H7 (cell line): ENCODE results near the gene CERKL. TPM values are rescaled to one million over a fixed set of nuclear protein-coding genes. Genes with fewer than 3 reads are reported as not detected.
A peak's percentile ranks its signal among the peaks of the same experiment; 100 is the strongest.

Source experiments
- DNase-seq: peaks from one replicate; pipeline ENCODE4 v3.0.0; 2012
- H3K27me3 ChIP-seq: 2 replicates; pipeline ENCODE4 v1.6.0; 2011; ENCODE audit warnings: mild to moderate bottlenecking, low read length; ENCODE audit not compliant: control insufficient read depth, insufficient read depth
- H3K36me3 ChIP-seq: replicated peaks from 2 replicates; pipeline ENCODE4 v1.5.1; 2011; ENCODE audit warnings: low read length; ENCODE audit not compliant: control insufficient read depth, insufficient read depth
- H3K4me3 ChIP-seq: 2 replicates; pipeline ENCODE4 v1.5.1; 2011; ENCODE audit warnings: low read depth, mild to moderate bottlenecking, control low read depth, low read length, moderate library complexity; ENCODE audit not compliant: insufficient read depth
- total RNA-seq: library from RNA; depleted of rRNA; stranded (reverse); fragments of >200 nt; shearing (Covaris generic); gene quantifications from 2 replicates; pipeline ENCODE4 v1.2.3, GENCODE V29; 2014

Gene CERKL
- total RNA-seq, 1 experiment from 2014 or later: 0.14 TPM

GRCh38 chr2:181682026-181682789 lies 25.3 kb upstream of the CERKL start:
- DNase-seq: peak; percentile 20
- no peak overlapping the region for H3K4me3 ChIP-seq

GRCh38 chr2:181680937-181681811 lies 24.3 kb upstream of the CERKL start:
- DNase-seq: peak; percentile 46
- peak overlapping the region; percentile 50 for H3K4me3 ChIP-seq
- H3K36me3 ChIP-seq: no peaks in the 10 kb centered on the region
- H3K27me3 ChIP-seq: peaks cover 96% of the 10 kb centered on the region

More at GRCh38 chr2:181682026-181682789, 25.3 kb upstream of the CERKL start:
- Histone ChIP-seq H3K36me3 (no peaks in the 10 kb centered on the region), H3K27me3 (peaks cover 96% of the 10 kb centered on the region)

GRCh38 chr2:181680055-181680936 lies 23.4 kb upstream of the CERKL start, which contains the start of gene NEUROD1:
TSS of gene NEUROD1 (minus strand) at chr2:181680517. CDS start at chr2:181678860, 1,657 bp downstream.
- peak within 1 kb of the TSS; percentile 50 for H3K4me3 ChIP-seq
- H3K27me3 ChIP-seq: peaks cover 97% of the 10 kb centered on the region
- peak; percentile 81 for DNase-seq
- no peaks in the 10 kb centered on the region for H3K36me3 ChIP-seq

GRCh38 chr2:181679544-181679979 lies 22.7 kb upstream of the CERKL start:
- peak; percentile 46 for DNase-seq
- no peak overlapping the region for H3K4me3 ChIP-seq

GRCh38 chr2:181678861-181679543 lies 22.1 kb upstream of the CERKL start:
- Histone ChIP-seq H3K27me3 (peaks cover 96% of the 10 kb centered on the region), H3K4me3 (no peak overlapping the region), H3K36me3 (no peaks in the 10 kb centered on the region)
- no peak for DNase-seq

More at GRCh38 chr2:181679544-181679979, 22.7 kb upstream of the CERKL start:
- peaks cover 97% of the 10 kb centered on the region for H3K27me3 ChIP-seq
- H3K36me3 ChIP-seq: no peaks in the 10 kb centered on the region

- Histone ChIP-seq H3K4me3 (no peak overlapping the region), H3K27me3 (peaks cover 94% of the 10 kb centered on the region), H3K36me3 (no peaks in the 10 kb centered on the region)
- DNase-seq: peak; percentile 76
Measured at GRCh38 chr2:181677912-181678586, 21.1 kb upstream of the CERKL start.

GRCh38 chr2:181675254-181675653 lies 18.3 kb upstream of the CERKL start:
- no peaks in the 10 kb centered on the region for H3K36me3 ChIP-seq
- H3K27me3 ChIP-seq: peaks cover 69% of the 10 kb centered on the region
- H3K4me3 ChIP-seq: no peak overlapping the region
- no peak for DNase-seq

- peaks cover 61% of the 10 kb centered on the region for H3K27me3 ChIP-seq
- no peak for DNase-seq
- H3K36me3 ChIP-seq: no peaks in the 10 kb centered on the region
Measured at GRCh38 chr2:181674461-181674860, 17.6 kb upstream of the CERKL start.

GRCh38 chr2:181673173-181673572 lies 16.3 kb upstream of the CERKL start:
- no peak overlapping the region for H3K4me3 ChIP-seq
- H3K27me3 ChIP-seq: peaks cover 52% of the 10 kb centered on the region
- DNase-seq: no peak
- no peaks in the 10 kb centered on the region for H3K36me3 ChIP-seq

More at GRCh38 chr2:181674461-181674860, 17.6 kb upstream of the CERKL start:
- H3K4me3 ChIP-seq: no peak overlapping the region

- Histone ChIP-seq H3K36me3 (no peaks in the 10 kb centered on the region), H3K4me3 (no peak overlapping the region), H3K27me3 (peaks cover 45% of the 10 kb centered on the region)
- DNase-seq: no peak
Measured at GRCh38 chr2:181672255-181673008, 15.5 kb upstream of the CERKL start.

GRCh38 chr2:181670632-181671031 lies 13.7 kb upstream of the CERKL start:
- Histone ChIP-seq H3K27me3 (peaks cover 27% of the 10 kb centered on the region), H3K4me3 (no peak overlapping the region), H3K36me3 (no peaks in the 10 kb centered on the region)
- no peak for DNase-seq

- peak; percentile 18 for DNase-seq
- H3K4me3 ChIP-seq: no peak overlapping the region
- no peaks in the 10 kb centered on the region for H3K36me3 ChIP-seq
- peaks cover 8% of the 10 kb centered on the region for H3K27me3 ChIP-seq
Measured at GRCh38 chr2:181667234-181667633, 10.3 kb upstream of the CERKL start.
